Measurements from ENCODE around the gene FCRL6. TPM values are rescaled to one million over a fixed set of nuclear protein-coding genes. Genes with fewer than 3 reads are reported as not detected.

FCRL6 gene
- total and polyA plus RNA-seq, 2 of the 13 experiments (the other 11 are each of a cell fraction or from before 2014, with no cell fraction given) = not detected

DNA sequence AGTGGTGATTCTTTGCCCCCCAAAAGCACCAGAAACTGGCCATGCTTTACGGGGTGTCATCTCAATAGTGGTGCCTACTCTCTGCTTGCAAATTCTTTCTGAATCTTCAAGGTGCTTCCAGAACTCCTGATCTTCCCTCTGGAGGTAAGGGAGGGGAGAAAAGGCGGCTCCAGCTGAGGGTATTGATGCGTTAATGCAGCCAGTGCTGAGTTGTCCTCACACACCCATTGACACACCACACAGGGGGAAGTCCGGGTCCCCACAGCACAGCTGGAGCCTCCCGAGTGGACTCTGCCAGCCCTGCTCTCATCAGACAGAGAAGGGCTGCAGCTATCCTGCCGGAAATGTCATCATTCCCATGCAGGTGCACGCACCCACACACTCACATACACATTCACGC, 59.1 kb downstream of the FCRL6 start (continued):
- no peak for TF ChIP-seq NCOR1 (IDR thresholded peaks at IDR 0.05; ENCODE audit: borderline replicate concordance, low read length)
- TF ChIP-seq SRF (IDR thresholded peaks at IDR 0.05; ENCODE audit: low read depth, low read length) = no peak

DNA sequence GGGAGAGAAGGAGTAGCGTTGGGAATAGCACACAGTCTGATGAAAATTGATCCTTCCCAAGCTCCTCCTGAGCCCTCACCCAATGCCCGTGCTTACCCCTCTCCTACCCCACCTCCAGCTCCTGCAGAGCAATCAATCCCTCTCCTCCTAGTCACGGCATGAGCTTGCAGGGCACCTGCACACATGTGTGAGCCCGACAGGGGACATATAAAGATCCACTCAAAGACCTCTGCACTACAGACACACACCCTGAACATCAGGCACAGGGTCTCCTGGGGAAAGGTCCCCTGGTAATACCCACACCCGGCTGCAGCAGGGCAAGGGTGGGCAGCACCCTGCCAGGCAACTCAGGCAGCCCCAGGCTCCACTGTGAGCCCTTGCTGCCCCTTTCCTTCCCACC, 59.9 kb downstream of the FCRL6 start:
- in situ Hi-C loops (cut with HindIII; ENCODE audit: extremely low pct_ligation_motif_present, low pct_unique_long_range_greater_than_20kb) (no loop called here), intact Hi-C loops (cut with micrococcal nuclease; ENCODE audit: unreplicated experiment) (no loop called here)
- 2% methylated on average over 5 of the region's 5 CpGs for WGBS (ENCODE audit: low lambda C conversion rate)
- H2AFZ ChIP-seq (ENCODE audit: low read length) = no peak overlapping the region
- no peaks in the 10 kb centered on the region for H3K79me2 ChIP-seq (ENCODE audit: insufficient read depth, low read length)
- no TSS peak for BruUV-seq (replicated peaks)
- ATAC-seq (no peak), FAIRE-seq (no peak), DNase-seq (ENCODE audit: low spot score) (no peak)
- H3K9me3 ChIP-seq (ENCODE audit: low read length) = no peaks in the 10 kb centered on the region
- TF ChIP-seq, protein P1, sequence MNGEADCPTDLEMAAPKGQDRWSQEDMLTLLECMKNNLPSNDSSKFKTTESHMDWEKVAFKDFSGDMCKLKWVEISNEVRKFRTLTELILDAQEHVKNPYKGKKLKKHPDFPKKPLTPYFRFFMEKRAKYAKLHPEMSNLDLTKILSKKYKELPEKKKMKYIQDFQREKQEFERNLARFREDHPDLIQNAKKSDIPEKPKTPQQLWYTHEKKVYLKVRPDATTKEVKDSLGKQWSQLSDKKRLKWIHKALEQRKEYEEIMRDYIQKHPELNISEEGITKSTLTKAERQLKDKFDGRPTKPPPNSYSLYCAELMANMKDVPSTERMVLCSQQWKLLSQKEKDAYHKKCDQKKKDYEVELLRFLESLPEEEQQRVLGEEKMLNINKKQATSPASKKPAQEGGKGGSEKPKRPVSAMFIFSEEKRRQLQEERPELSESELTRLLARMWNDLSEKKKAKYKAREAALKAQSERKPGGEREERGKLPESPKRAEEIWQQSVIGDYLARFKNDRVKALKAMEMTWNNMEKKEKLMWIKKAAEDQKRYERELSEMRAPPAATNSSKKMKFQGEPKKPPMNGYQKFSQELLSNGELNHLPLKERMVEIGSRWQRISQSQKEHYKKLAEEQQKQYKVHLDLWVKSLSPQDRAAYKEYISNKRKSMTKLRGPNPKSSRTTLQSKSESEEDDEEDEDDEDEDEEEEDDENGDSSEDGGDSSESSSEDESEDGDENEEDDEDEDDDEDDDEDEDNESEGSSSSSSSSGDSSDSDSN (CRISPR knock-in tag; IDR thresholded peaks at IDR 0.05) = no peak
- TF ChIP-seq KLF6 (CRISPR knock-in tag; IDR thresholded peaks at IDR 0.05) (no peak), MAF1 (CRISPR knock-in tag; IDR thresholded peaks at IDR 0.05; ENCODE audit: borderline replicate concordance) (no peak), HNRNPLL (IDR thresholded peaks at IDR 0.05; ENCODE audit: low read depth, low read length, poor library complexity, severe bottlenecking) (no peak), ZNF282 (IDR thresholded peaks at IDR 0.05; ENCODE audit: partially characterized antibody) (no peak), GTF2F1 (IDR thresholded peaks at IDR 0.05; ENCODE audit: low read length) (no peak), RBM22 (optimal IDR thresholded peaks at IDR 0.05; ENCODE audit: low read length) (no peak), ZNF292 (CRISPR knock-in tag; IDR thresholded peaks at IDR 0.05; ENCODE audit: borderline replicate concordance, low read depth) (no peak), HNRNPK (IDR thresholded peaks at IDR 0.05; ENCODE audit: low read depth, low read length, poor library complexity, severe bottlenecking) (no peak), FOXM1 (CRISPR knock-in tag; IDR thresholded peaks at IDR 0.05) (no peak)
- TF ChIP-seq, protein P2, sequence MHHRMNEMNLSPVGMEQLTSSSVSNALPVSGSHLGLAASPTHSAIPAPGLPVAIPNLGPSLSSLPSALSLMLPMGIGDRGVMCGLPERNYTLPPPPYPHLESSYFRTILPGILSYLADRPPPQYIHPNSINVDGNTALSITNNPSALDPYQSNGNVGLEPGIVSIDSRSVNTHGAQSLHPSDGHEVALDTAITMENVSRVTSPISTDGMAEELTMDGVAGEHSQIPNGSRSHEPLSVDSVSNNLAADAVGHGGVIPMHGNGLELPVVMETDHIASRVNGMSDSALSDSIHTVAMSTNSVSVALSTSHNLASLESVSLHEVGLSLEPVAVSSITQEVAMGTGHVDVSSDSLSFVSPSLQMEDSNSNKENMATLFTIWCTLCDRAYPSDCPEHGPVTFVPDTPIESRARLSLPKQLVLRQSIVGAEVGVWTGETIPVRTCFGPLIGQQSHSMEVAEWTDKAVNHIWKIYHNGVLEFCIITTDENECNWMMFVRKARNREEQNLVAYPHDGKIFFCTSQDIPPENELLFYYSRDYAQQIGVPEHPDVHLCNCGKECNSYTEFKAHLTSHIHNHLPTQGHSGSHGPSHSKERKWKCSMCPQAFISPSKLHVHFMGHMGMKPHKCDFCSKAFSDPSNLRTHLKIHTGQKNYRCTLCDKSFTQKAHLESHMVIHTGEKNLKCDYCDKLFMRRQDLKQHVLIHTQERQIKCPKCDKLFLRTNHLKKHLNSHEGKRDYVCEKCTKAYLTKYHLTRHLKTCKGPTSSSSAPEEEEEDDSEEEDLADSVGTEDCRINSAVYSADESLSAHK (CRISPR knock-in tag; IDR thresholded peaks at IDR 0.05; ENCODE audit: borderline replicate concordance) = no peak
- no peak overlapping the region for H3K9ac ChIP-seq (ENCODE audit: insufficient read depth, low read depth, low read length)
- H3K27ac ChIP-seq (ENCODE audit: extremely low read length, insufficient read depth, low read length) = no peak overlapping the region
- no peak overlapping the region for H3K4me3 ChIP-seq (replicated peaks in 1 of 3; ENCODE audit: insufficient read depth in 1 of 3, low read depth in 2 of 3, low read length in 3 of 3)
- ChIA-PET CTCF (ENCODE audit: low intra/inter-chr PET ratio, low total read pairs) (no interaction called here), POLR2A (no interaction called here)
- H3K4me1 ChIP-seq (ENCODE audit: insufficient read depth, low read length) = no peaks in the 10 kb centered on the region
- H4K20me1 ChIP-seq (ENCODE audit: insufficient read depth, low read length) = no peaks in the 10 kb centered on the region
- no peak overlapping the region for H3K4me2 ChIP-seq (ENCODE audit: low read depth, low read length)
- H3K27me3 ChIP-seq (ENCODE audit: control insufficient read depth in 1 of 2, insufficient read depth in 2 of 2, low read length in 2 of 2) = peaks cover 6 to 29% of the 10 kb centered on the region in 2 experiments; a peak in 3 of 5 replicates
- no peaks in the 10 kb centered on the region for H3K36me3 ChIP-seq (replicated peaks in 1 of 2; ENCODE audit: control insufficient read depth in 1 of 2, insufficient read depth in 2 of 2, low read length in 2 of 2)

Measured in HepG2 (cell line).